Stimulated activated CD4-positive, alpha-beta T cell treated with anti-CD3 and anti-CD28 coated beads, Interleukin-12 subunit alpha, Interleukin-12 subunit beta, amount 100 ng/mL, for 48 hours (primary cell): ENCODE results near the gene TMTC2.

Experiments
- DNase-seq, 3 donors: peaks; one replicate each; pipeline ENCODE4 v3.0.0-alpha.2; 2020; ENCODE audit warnings: low read depth in 2 of 3, low spot score in 1 of 3

The TMTC2 gene

GRCh38 chr12:82950356-82950755 lies 263.6 kb downstream of the TMTC2 start:
- no peak for DNase-seq

- no peak for DNase-seq
Observed at GRCh38 chr12:82952946-82953345, 266.2 kb downstream of the TMTC2 start.

GRCh38 chr12:82953397-82953796 lies 266.7 kb downstream of the TMTC2 start:
- no peak for DNase-seq

- no peak for DNase-seq
Observed at GRCh38 chr12:82954064-82954463, 267.4 kb downstream of the TMTC2 start.

GRCh38 chr12:82954572-82954971 lies 267.9 kb downstream of the TMTC2 start:
- no peak for DNase-seq

- no peak for DNase-seq
Observed at GRCh38 chr12:82955043-82955442, 268.3 kb downstream of the TMTC2 start.

GRCh38 chr12:82958966-82959365 lies 272.3 kb downstream of the TMTC2 start:
- DNase-seq, result no peak

- DNase-seq, result no peak
Observed at GRCh38 chr12:82959821-82960220, 273.1 kb downstream of the TMTC2 start.

- no peak for DNase-seq
Observed at GRCh38 chr12:82961835-82962234, 275.1 kb downstream of the TMTC2 start.

GRCh38 chr12:82963956-82964355 lies 277.2 kb downstream of the TMTC2 start:
- no peak for DNase-seq

- DNase-seq, result no peak
Observed at GRCh38 chr12:82964446-82964845, 277.7 kb downstream of the TMTC2 start.

GRCh38 chr12:82966001-82966559 lies 279.4 kb downstream of the TMTC2 start:
- no peak for DNase-seq

GRCh38 chr12:82968631-82969367 lies 282.1 kb downstream of the TMTC2 start:
- DNase-seq, result no peak

GRCh38 chr12:82970614-82971013 lies 283.9 kb downstream of the TMTC2 start:
- DNase-seq, result no peak

GRCh38 chr12:82971584-82971983 lies 284.9 kb downstream of the TMTC2 start:
- DNase-seq, result no peak

- no peak for DNase-seq
Observed at GRCh38 chr12:82972624-82973023, 285.9 kb downstream of the TMTC2 start.

GRCh38 chr12:82973592-82973991 lies 286.9 kb downstream of the TMTC2 start:
- DNase-seq, result no peak

GRCh38 chr12:82981150-82981549 lies 294.4 kb downstream of the TMTC2 start:
- DNase-seq, result no peak

- DNase-seq, result no peak
Observed at GRCh38 chr12:82994117-82994516, 307.4 kb downstream of the TMTC2 start.

GRCh38 chr12:82996168-82996812 lies 309.6 kb downstream of the TMTC2 start:
- DNase-seq, result no peak

GRCh38 chr12:82998509-82998908 lies 311.8 kb downstream of the TMTC2 start:
- DNase-seq, result no peak

- no peak for DNase-seq
Observed at GRCh38 chr12:83003026-83003425, 316.3 kb downstream of the TMTC2 start.
